OCI-LY7 (cell line): ENCODE data around the gene WNT11. TPM values are rescaled to one million over a fixed set of nuclear protein-coding genes. Genes with fewer than 3 reads are reported as not detected.

Experiments
- BruUV-seq: library from RNA; stranded (reverse); fragments of 400-500 nt; replicated peaks from 2 replicates; lab custom pipeline; 2021; lab: Mats Ljungman, UMichigan
- CTCF ChIA-PET: fragments of 300-600 bp; sonication (Branson Sonifier 250); formaldehyde crosslinking; loops from one replicate; lab custom pipeline; 2022; ENCODE audit warnings: antibody characterized with exemption; ENCODE audit not compliant: unreplicated experiment; lab: Charles Lee
- POLR2A ChIA-PET: fragments of 300-600 bp; sonication (Branson Sonifier 250); formaldehyde crosslinking; loops from one replicate; lab custom pipeline; 2022; ENCODE audit warnings: antibody characterized with exemption; lab: Charles Lee
- DNase-seq: peaks from one replicate; pipeline ENCODE4 v3.0.0-alpha.2; 2015; ENCODE audit warnings: low spot score
- H2AFZ ChIP-seq: fragments of 200-600 bp; sonication (generic), shearing (Covaris generic); 2 replicates; pipeline ENCODE4 v1.6.1; 2014; ENCODE audit warnings: mild to moderate bottlenecking, antibody characterized with exemption, low read length, moderate library complexity
- H3K27ac ChIP-seq: fragments of 200-600 bp; sonication (generic); 2 replicates; pipeline ENCODE4 v1.5.1; 2014; ENCODE audit warnings: mixed run types, low read depth, mild to moderate bottlenecking, moderate library complexity, low read length, inconsistent platforms; ENCODE audit not compliant: poor library complexity, severe bottlenecking
- H3K36me3 ChIP-seq: fragments of 200-600 bp; sonication (generic); 2 replicates; pipeline ENCODE4 v1.6.1; 2014; ENCODE audit warnings: mild to moderate bottlenecking, antibody characterized with exemption, low read length, moderate library complexity, mixed read lengths; ENCODE audit not compliant: insufficient read depth
- H3K4me1 ChIP-seq: fragments of 200-600 bp; sonication (generic); 2 replicates; pipeline ENCODE4 v1.5.1; 2014; ENCODE audit warnings: mild to moderate bottlenecking, low read length; ENCODE audit not compliant: insufficient read depth, poor library complexity, severe bottlenecking
- H3K4me2 ChIP-seq: fragments of 200-600 bp; sonication (generic); 2 replicates; pipeline ENCODE4 v1.6.1; 2014; ENCODE audit warnings: mild to moderate bottlenecking, low read length
- H3K4me3 ChIP-seq: fragments of 200-600 bp; sonication (generic); 2 replicates; pipeline ENCODE4 v1.5.1; 2014; ENCODE audit warnings: mild to moderate bottlenecking, low read depth, low read length; ENCODE audit not compliant: poor library complexity, severe bottlenecking
- H3K79me2 ChIP-seq: fragments of 200-600 bp; sonication (generic); 2 replicates; pipeline ENCODE4 v1.6.1; 2016; ENCODE audit warnings: low read depth, mild to moderate bottlenecking, low read length, moderate library complexity, mixed read lengths; ENCODE audit not compliant: insufficient read depth
- H3K9me2 ChIP-seq: fragments of 200-600 bp; sonication (generic); 2 replicates; pipeline ENCODE4 v1.6.1; 2016; ENCODE audit warnings: mild to moderate bottlenecking, low read length, mixed read lengths; ENCODE audit not compliant: insufficient read depth
- H3K9me3 ChIP-seq: fragments of 200-600 bp; sonication (generic); 2 replicates; pipeline ENCODE4 v1.6.1; 2014; ENCODE audit warnings: mild to moderate bottlenecking, mixed run types, low read length, mixed read lengths
- H4K20me1 ChIP-seq: fragments of 200-600 bp; sonication (generic); 2 replicates; pipeline ENCODE4 v1.6.1; 2014; ENCODE audit warnings: mild to moderate bottlenecking, antibody characterized with exemption, low read length, moderate library complexity, mixed read lengths; ENCODE audit not compliant: insufficient read depth
- CTCF ChIP-seq: fragments of 200-600 bp; sonication (generic); conservative IDR thresholded peaks from 2 replicates; pipeline ENCODE4 v1.5.1; 2014; ENCODE audit warnings: mild to moderate bottlenecking, antibody characterized with exemption, low read length, moderate library complexity, mixed read lengths
- EZH2phosphoT487 ChIP-seq: fragments of 200-600 bp; sonication (generic); IDR thresholded peaks from 2 replicates; pipeline ENCODE4 v1.6.1; 2018; ENCODE audit warnings: low read depth, borderline replicate concordance, mild to moderate bottlenecking, mixed run types, antibody characterized with exemption, low read length, moderate library complexity, mixed read lengths
- intact Hi-C: fragments of 100-400 bp; cut with micrococcal nuclease; formaldehyde crosslinking; loops from one replicate; pipeline ENCODE4 v1.10.0; 2022; ENCODE audit not compliant: unreplicated experiment
- total RNA-seq, 2 experiments: library from RNA; depleted of rRNA in 1 of 2; stranded (reverse); fragments of >200 nt in 1 of 2; shearing (Covaris generic) in 1 of 2; gene quantifications; 2 replicates each; pipeline ENCODE4 v1.2.3, GENCODE V29; 2014 to 2022

WNT11 gene
- total RNA-seq, 2 experiments from 2014 or later: not detected

GRCh38 chr11:76155500-76156227, 50.6 kb downstream of the WNT11 start:
- Histone ChIP-seq H3K4me2 (no peak overlapping the region), H3K4me3 (no peak overlapping the region), H3K27ac (no peak overlapping the region), H3K9me2 (no peaks in the 10 kb centered on the region), H3K9me3 (no peaks in the 10 kb centered on the region), H2AFZ (no peak overlapping the region), H3K36me3 (no peaks in the 10 kb centered on the region), H3K4me1 (peaks cover 21% of the 10 kb centered on the region), H4K20me1 (no peaks in the 10 kb centered on the region), H3K79me2 (no peaks in the 10 kb centered on the region)
- no TSS peak for BruUV-seq
- DNase-seq: no peak
- no peak for TF ChIP-seq CTCF
- no peak for TF ChIP-seq EZH2phosphoT487
- intact Hi-C loops: no loop called here
- POLR2A ChIA-PET: interaction anchor here (0.7 to 1.3 kb wide), 2 partner anchors 21 to 27 kb away, joined by 3 to 4 read pairs; no protein-coding TSS in a partner anchor
- CTCF ChIA-PET: no interaction called here

- intact Hi-C loops: loop anchor here (1.0 to 5.0 kb wide), 2 partner anchors 351 to 430 kb away; no protein-coding TSS in a partner anchor
- Histone ChIP-seq H3K27ac (peak overlapping the region; percentile 29), H3K4me2 (peak overlapping the region; percentile 57), H3K4me3 (no peak overlapping the region), H3K9me2 (no peaks in the 10 kb centered on the region), H4K20me1 (no peaks in the 10 kb centered on the region), H3K4me1 (peaks cover 21% of the 10 kb centered on the region), H2AFZ (peak overlapping the region; percentile 77; the same call in 1 of the 2 replicates), H3K9me3 (no peaks in the 10 kb centered on the region), H3K79me2 (no peaks in the 10 kb centered on the region), H3K36me3 (no peaks in the 10 kb centered on the region)
- BruUV-seq: no TSS peak
- ChIA-PET CTCF (no interaction called here), POLR2A (no interaction called here)
- TF ChIP-seq EZH2phosphoT487: no peak
- no peak for TF ChIP-seq CTCF
- DNase-seq: no peak
These were observed 52.8 kb downstream of the WNT11 start for GRCh38 chr11:76153571-76153923.
